GM12874 (cell line): Measurements from ENCODE around the gene IMMP2L.

Experiments
- TF ChIP-seq, protein P1 (sequence below): IDR thresholded peaks from 2 replicates; pipeline ENCODE4 v1.5.1; 2011; ENCODE audit warnings: low read depth, mild to moderate bottlenecking, control low read depth, low read length, moderate library complexity; ENCODE audit not compliant: insufficient read depth

IMMP2L gene

DNA sequence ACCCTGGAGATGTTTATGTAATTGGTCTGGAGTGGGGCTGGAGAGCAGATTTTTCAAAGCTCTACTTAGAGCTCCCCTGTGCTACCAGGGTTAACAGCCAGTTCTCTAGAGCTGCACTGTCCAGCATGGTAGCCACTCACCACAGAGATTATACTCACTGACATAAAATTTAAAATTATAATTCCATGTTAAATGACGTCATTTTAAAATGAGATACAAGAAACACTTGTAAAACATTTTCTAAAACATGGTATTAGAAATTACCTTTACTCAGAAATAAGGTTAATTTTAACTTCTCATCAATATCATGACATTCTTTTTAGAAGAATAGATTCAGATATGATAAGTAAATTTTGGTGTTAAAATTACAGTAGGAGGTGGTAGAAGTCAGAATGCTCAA, 777.5 kb downstream of the IMMP2L start:
- TF ChIP-seq, protein P1, sequence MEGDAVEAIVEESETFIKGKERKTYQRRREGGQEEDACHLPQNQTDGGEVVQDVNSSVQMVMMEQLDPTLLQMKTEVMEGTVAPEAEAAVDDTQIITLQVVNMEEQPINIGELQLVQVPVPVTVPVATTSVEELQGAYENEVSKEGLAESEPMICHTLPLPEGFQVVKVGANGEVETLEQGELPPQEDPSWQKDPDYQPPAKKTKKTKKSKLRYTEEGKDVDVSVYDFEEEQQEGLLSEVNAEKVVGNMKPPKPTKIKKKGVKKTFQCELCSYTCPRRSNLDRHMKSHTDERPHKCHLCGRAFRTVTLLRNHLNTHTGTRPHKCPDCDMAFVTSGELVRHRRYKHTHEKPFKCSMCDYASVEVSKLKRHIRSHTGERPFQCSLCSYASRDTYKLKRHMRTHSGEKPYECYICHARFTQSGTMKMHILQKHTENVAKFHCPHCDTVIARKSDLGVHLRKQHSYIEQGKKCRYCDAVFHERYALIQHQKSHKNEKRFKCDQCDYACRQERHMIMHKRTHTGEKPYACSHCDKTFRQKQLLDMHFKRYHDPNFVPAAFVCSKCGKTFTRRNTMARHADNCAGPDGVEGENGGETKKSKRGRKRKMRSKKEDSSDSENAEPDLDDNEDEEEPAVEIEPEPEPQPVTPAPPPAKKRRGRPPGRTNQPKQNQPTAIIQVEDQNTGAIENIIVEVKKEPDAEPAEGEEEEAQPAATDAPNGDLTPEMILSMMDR = no peak

DNA sequence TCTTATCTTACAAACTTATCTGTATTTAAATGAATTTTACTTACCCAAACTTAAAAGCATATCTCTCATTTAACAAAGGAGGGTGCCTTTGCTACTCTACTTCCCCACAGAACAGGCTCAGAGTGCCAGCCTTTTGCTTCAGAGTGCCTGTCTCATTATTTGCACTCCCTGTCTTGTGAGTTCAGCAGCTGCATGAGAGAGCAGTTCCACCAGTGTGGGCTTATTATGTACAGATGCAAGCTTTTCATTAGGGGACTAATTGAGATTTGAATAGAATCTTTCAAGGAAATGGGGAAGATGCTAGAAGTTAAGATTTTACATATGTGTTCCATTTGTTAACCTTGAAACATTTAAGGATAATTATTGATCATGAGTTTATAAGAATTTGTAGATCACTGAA, 781.6 kb downstream of the IMMP2L start:
- TF ChIP-seq, protein P1 = no peak

DNA sequence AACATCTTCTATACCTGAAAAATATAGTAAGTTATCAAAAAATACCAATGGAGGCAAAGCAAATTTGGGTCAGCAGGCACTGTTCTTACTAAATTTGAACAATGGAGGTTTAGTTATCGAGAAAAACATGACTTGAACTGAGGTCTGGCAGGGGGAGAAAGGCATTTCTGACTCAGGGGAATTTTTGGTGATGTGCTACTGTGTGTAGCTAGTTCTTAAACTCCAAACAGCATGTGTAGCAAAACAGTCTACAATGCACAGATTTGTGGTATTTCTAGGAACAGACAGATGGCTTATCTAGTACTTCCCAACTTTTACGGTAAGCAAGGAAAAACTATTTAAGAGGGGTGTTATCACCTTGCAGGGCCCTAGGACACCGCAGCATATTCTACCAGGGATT, 783.0 kb downstream of the IMMP2L start:
- TF ChIP-seq, protein P1 = no peak

DNA sequence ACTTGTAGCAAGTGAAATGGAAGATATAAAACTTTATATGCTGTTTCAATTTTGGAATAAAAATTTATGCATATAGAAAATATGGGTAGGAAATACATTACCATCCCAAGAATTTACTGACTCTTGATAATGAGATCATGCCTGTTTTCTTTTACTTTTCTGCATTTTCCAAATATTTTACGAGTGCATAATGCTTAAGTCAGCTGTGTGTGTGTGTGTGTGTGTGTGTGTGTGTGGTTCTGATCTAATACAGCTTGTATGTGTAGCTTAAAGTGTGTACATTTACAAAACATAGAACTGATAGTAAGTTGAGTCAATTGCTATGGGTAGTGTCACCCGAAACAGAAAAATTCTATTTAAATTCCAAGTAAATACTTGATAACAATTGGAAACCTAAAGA, 787.2 kb downstream of the IMMP2L start:
- TF ChIP-seq, protein P1 = no peak

DNA sequence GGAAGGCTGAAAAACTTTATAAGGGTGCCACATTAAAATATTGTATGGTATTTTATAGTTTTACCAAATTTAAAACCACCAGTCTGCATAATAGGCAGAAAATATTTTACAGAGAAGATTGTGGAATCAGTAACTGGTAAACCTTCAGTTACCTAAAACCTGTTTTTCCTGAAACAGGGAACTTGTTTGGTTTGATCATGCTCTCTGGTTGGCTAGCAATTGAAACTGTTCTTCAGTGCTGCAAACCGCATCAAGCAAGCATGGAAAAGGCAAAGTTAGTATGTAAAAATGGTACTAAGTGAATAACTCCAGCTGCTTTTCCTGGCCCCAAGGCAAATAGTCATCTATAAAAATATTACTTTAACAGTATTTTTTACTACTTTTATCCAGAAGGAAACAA, 788.2 kb downstream of the IMMP2L start:
- TF ChIP-seq, protein P1 = no peak

DNA sequence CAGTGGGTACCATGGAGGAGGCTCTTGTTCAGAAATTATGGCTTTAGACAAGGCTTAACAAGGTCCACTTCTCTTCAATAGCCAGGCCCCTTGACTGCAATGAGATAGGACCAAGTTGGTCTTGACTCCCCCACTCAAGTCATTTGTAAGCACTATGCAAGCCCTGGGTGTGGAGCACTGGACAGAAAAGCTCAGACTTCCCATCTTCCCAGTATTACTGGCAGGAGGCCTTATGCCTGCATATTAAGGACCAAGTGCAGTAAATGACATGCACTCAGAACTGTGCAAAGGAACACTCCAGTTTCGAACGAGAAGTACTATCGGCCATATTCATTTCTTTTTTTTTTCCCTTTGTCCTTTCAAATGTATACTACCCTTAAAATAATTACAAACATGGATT, 789.7 kb downstream of the IMMP2L start:
- TF ChIP-seq, protein P1 = no peak

DNA sequence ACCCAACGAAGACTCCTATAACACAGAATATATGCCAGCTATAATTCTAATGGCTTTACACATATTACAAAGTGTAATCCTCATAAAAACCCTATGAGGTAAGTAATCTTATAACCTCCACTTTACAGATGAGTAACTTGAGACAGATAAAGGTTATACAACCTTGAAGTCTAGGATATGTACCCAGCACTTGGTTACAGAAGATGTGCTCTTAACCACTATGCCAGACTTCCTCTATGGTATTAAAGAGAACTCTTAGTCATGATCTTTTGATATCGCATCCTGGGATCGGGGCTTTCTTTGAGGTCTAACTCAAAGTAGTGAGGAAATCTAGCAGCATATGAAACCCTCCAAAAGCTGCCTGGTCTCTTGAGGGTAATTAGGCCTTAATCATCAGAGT, 790.6 kb downstream of the IMMP2L start:
- TF ChIP-seq, protein P1 = no peak
